Gastroesophageal sphincter (tissue), 4 donors: ENCODE measurements around the gene NUDT14. TPM values are rescaled to one million over a fixed set of nuclear protein-coding genes. Genes with fewer than 3 reads are reported as not detected.
A peak's percentile ranks its signal among the peaks of the same experiment; 100 is the strongest.

Experiments
- ATAC-seq: fragments of 150-250 bp; one replicate; pipeline ENCODE4 v1.9.1; 2016; ENCODE audit warnings: mild to moderate bottlenecking, moderate library complexity
- H3K27ac ChIP-seq, 4 donors: fragments of 200-600 bp; sonication (generic) in 3 of 4; 1 replicate in 3 of 4; 2 replicates in 1 of 4; pipeline ENCODE4 v1.5.1; 2016 to 2019
- H3K27me3 ChIP-seq: fragments of 200-600 bp; sonication (generic); one replicate; pipeline ENCODE4 v1.5.1; 2019
- H3K36me3 ChIP-seq, 2 donors: fragments of 200-600 bp; sonication (generic); one replicate each; pipeline ENCODE4 v1.5.1; 2019; ENCODE audit warnings: control low read depth in 1 of 2
- H3K4me1 ChIP-seq, 3 donors: fragments of 200-600 bp; sonication (generic); 1 replicate in 2 of 3; 2 replicates in 1 of 3; pipeline ENCODE4 v1.5.1; 2016 to 2019; ENCODE audit warnings: control low read depth in 2 of 3
- H3K4me3 ChIP-seq, 2 donors: fragments of 200-600 bp; sonication (generic); one replicate each; pipeline ENCODE4 v1.5.1; 2019; ENCODE audit warnings: mild to moderate bottlenecking in 1 of 2, moderate library complexity in 1 of 2
- H3K9me3 ChIP-seq, 3 donors: fragments of 200-600 bp; sonication (generic); one replicate each; pipeline ENCODE4 v1.5.1; 2017 to 2019; ENCODE audit warnings: control low read depth in 2 of 3
- EP300 ChIP-seq: sonication (generic); formaldehyde crosslinking; IDR thresholded peaks from one replicate; pipeline ENCODE4 v1.6.1; 2017; ENCODE audit warnings: antibody characterized with exemption, mild to moderate bottlenecking
- POLR2A ChIP-seq, 2 donors: fragments of 450-650 bp; IDR thresholded peaks; one replicate each; pipeline ENCODE4 v1.6.1; 2017; ENCODE audit warnings: antibody characterized with exemption in 2 of 2, mild to moderate bottlenecking in 2 of 2, moderate library complexity in 1 of 2
- POLR2AphosphoS5 ChIP-seq: sonication (generic); formaldehyde crosslinking; IDR thresholded peaks from one replicate; pipeline ENCODE4 v1.6.1; 2017; ENCODE audit warnings: antibody characterized with exemption
- WGBS, 2 donors: methylation state at CpG; one replicate each; pipeline ENCODE4 v1.1.5; 2018; ENCODE audit warnings: low coverage in 1 of 2; 5-methylcytosine and 5-hydroxymethylcytosine counted together
- total RNA-seq, 4 donors: library from RNA; depleted of rRNA; stranded (reverse); fragments of >200 nt; gene quantifications; one replicate each; pipeline ENCODE4 v1.1.0, GENCODE V29; 2016
- TF ChIP-seq, protein P1 (sequence below), 4 experiments: fragments of 200-600 bp in 2 of 4; fragments of 450-650 bp in 2 of 4; sonication (generic) in 1 of 4; IDR thresholded peaks; one replicate each; pipeline ENCODE4 v1.5.1; 2017 to 2019; ENCODE audit warnings: antibody characterized with exemption in 4 of 4, mild to moderate bottlenecking in 2 of 4, moderate library complexity in 2 of 4

The NUDT14 gene
- total RNA-seq, 4 donors from 2014 or later, result 3.4 to 8.4 (median 4.6) TPM

DNA sequence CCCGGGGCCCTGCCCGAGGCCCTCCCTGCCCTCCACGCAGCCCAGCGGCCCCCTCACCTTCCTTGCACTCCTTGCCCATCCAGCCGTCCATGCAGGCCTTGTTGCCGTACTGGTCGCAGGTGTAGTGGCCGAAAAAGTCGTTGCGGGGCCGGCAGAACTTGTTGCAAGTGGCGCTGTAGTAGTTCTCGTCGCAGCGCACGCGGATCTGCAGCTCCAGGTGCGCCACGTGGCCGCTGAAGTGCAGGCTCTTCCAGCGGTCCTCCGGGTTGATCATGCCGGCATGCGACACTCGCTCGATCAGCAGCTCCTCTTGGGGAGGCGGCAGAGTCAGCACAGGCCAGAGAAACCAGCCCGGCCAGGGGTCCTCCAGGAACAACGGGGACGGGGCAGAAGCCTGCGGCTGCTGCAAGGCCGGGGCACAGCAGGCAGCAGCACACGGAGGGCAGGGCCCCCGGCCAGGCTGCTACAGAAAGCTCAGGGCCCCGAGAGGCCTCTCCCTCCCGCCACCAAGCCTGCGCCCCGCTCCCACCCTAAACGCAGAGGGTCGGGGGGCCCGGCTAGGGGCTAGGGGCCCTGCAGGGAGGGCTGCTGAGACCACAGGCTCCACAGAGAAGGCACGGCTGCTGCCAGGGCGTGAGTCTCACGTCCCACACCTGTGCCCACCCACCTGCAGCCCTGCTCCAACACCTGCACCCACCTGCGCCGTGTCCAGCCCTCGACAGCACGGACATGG lies 25.3 kb downstream of the NUDT14 start:
- ATAC-seq, result no peak

DNA sequence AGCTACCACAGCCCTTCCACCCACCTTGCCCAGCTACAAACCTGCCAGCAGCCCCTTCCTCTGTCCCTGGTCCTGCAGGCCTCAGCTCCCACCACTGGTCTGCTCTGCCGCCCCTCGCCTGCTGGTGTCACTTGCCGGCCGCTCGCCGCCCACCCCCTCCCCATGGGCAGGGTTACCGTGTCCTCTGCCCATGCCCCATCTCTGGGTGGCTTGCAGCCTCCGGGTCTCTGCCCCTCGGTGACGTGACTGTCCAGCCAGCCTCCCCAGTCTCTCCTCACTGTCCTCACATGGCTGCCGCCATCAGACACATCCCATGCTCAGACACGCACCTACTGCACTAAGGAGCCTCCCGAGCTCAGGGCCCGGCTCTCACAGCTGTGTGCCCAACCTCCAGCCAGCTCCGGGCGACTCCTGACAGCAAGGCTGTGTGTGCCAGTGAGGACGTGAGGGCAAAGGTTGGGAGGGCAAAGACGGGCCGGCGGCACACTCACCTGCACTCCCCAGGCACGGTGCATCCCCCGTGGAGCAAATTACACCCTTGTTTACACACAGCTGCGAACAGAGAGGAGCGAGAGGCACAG lies 26.0 kb downstream of the NUDT14 start:
- TF ChIP-seq POLR2A (IDR thresholded peaks at IDR 0.05) (no peak), EP300 (no peak), POLR2AphosphoS5 (no peak)
- TF ChIP-seq, protein P1, sequence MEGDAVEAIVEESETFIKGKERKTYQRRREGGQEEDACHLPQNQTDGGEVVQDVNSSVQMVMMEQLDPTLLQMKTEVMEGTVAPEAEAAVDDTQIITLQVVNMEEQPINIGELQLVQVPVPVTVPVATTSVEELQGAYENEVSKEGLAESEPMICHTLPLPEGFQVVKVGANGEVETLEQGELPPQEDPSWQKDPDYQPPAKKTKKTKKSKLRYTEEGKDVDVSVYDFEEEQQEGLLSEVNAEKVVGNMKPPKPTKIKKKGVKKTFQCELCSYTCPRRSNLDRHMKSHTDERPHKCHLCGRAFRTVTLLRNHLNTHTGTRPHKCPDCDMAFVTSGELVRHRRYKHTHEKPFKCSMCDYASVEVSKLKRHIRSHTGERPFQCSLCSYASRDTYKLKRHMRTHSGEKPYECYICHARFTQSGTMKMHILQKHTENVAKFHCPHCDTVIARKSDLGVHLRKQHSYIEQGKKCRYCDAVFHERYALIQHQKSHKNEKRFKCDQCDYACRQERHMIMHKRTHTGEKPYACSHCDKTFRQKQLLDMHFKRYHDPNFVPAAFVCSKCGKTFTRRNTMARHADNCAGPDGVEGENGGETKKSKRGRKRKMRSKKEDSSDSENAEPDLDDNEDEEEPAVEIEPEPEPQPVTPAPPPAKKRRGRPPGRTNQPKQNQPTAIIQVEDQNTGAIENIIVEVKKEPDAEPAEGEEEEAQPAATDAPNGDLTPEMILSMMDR (IDR thresholded peaks at IDR 0.05), result no peak
- WGBS, 2 donors, result 70 to 81% methylated on average over 2 to 3 of the region's 24 CpGs
- no peak for ATAC-seq
- Histone ChIP-seq H3K36me3 (peaks cover 0 to 4% of the 10 kb centered on the region in 2 donors), H3K4me1 (no peaks in the 10 kb centered on the region), H3K4me3 (no peak overlapping the region), H3K9me3 (no peaks in the 10 kb centered on the region), H3K27ac (no peak overlapping the region), H3K27me3 (peaks cover 13% of the 10 kb centered on the region)

More for the DNA sequence above, 25.3 kb downstream of the NUDT14 start:
- TF ChIP-seq EP300 (no peak), POLR2A (IDR thresholded peaks at IDR 0.05) (no peak), POLR2AphosphoS5 (no peak)
- TF ChIP-seq, protein P1 (IDR thresholded peaks at IDR 0.05), result no peak
- Histone ChIP-seq H3K27me3 (peaks cover 13% of the 10 kb centered on the region), H3K4me1 (no peaks in the 10 kb centered on the region), H3K4me3 (no peak overlapping the region), H3K36me3 (no peaks in the 10 kb centered on the region), H3K9me3 (no peaks in the 10 kb centered on the region), H3K27ac (no peak overlapping the region)
- no CpG with 5 or more reads among the region's 48 CpGs for WGBS, 2 donors

DNA sequence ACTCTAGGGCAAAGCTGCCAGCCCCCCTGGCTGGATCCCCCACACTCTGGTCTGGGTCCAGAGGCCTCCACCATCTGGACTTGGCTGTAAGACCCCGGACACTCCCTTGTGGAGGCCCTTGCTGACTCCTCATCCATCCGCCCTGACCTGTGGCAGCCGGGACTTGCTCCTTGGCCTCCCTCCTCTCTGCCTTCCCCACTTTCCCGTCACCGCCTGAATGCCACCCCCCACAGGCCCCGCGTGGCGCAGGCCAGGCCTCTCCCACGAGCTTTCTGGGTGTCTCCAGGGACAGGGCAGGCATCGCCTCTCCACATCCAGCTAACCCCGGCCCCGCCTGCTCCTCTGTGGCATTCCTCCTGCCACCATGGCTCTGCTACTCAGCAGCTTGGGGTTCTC lies 26.6 kb downstream of the NUDT14 start:
- Histone ChIP-seq H3K4me3 (no peak overlapping the region), H3K4me1 (no peaks in the 10 kb centered on the region), H3K9me3 (no peaks in the 10 kb centered on the region), H3K27me3 (peaks cover 13% of the 10 kb centered on the region), H3K36me3 (peaks cover 0 to 4% of the 10 kb centered on the region in 2 donors), H3K27ac (peak overlapping the region in 3 of 4 donors; percentile 32 to 50 (median 45))
- ATAC-seq, result no peak
- TF ChIP-seq POLR2A (IDR thresholded peaks at IDR 0.05) (no peak), EP300 (no peak), POLR2AphosphoS5 (no peak)
- TF ChIP-seq, protein P1 (IDR thresholded peaks at IDR 0.05), result no peak
- 60 to 80% methylated on average over 1 to 2 of the region's 12 CpGs for WGBS, 2 donors

DNA sequence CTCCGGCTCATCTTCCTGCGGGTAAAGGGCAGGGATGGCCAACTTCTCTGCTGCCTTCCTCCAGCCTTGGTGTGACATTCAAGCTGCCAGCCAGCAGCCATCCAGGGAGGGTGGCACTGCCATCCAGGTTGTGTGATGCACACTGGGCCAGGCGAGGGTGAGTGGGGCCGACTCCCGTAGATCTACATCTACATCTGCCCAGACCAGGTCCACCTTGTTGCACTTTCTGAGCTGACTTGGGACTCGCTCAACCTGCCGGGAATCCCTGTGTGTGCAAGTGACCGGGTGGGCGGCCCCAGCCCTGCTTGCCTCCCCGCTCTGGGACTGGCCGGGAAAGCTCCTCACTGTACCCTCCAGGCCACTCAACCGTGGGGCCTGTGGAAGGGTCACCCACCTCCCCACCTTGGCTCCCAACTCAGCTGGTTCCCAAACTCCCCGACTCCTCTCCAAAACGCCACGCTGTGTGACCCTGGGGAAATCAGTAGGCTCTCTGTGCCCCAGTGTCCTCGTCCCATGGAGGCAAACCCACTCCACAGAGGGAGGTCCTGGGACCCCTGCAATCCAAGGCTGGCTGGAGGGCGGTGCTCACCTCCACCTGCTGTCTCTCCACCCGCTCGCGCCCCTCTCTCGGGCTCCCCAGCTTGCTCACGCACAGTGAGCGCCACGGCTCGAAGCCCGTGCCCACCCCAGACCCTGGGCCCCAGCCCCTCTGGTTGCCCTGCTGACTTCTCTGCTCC lies 27.2 kb downstream of the NUDT14 start:
- Histone ChIP-seq H3K36me3 (peaks cover 0 to 4% of the 10 kb centered on the region in 2 donors), H3K27ac (peak overlapping the region in 3 of 4 donors; percentile 32 to 50 (median 45))
- WGBS, 2 donors, result 87 to 100% methylated on average over 1 to 13 of the region's 26 CpGs

More for the DNA sequence above, 27.2 kb downstream of the NUDT14 start:
- no peak for ATAC-seq
- Histone ChIP-seq H3K27me3 (peaks cover 10% of the 10 kb centered on the region), H3K9me3 (no peaks in the 10 kb centered on the region), H3K4me1 (no peaks in the 10 kb centered on the region), H3K4me3 (no peak overlapping the region)
- TF ChIP-seq POLR2AphosphoS5 (no peak), POLR2A (IDR thresholded peaks at IDR 0.05) (no peak), EP300 (no peak)
- TF ChIP-seq, protein P1 (IDR thresholded peaks at IDR 0.05), result no peak
